GM12878 (cell line): ENCODE data around the gene NAA30. TPM values are rescaled to one million over a fixed set of nuclear protein-coding genes. Genes with fewer than 3 reads are reported as not detected.

Source experiments
- polyA plus RNA-seq, 11 experiments: library from polyadenylated mRNA; depleted of rRNA in 4 of 11; unstranded in 6 of 11; stranded (reverse) in 5 of 11; fragments of >200 nt; fragmentation: Nextera tagmentation in 4 of 11; fragmentation: Illumina TruSeq in 1 of 11; extraction: Ambion mirVana in 4 of 11; extraction: Trizol in 1 of 11; gene quantifications; 1 replicate in 1 of 11; 2 replicates in 10 of 11; pipeline versions ENCODE4 v1.2.1 to v1.2.3, GENCODE V29; 2011 to 2016; ENCODE audit warnings: inconsistent platforms in 2 of 11, missing spikeins in 2 of 11, low read depth in 1 of 11
- total RNA-seq, 4 experiments: library from RNA; depleted of rRNA in 3 of 4; stranded (reverse); fragments of >200 nt in 3 of 4; fragmentation: Illumina TruSeq in 1 of 4; extraction: Trizol in 1 of 4; gene quantifications; 2 replicates each; pipeline versions ENCODE4 v1.2.1 to v1.2.3, GENCODE V29; 2013 to 2021

NAA30 gene
- total and polyA plus RNA-seq, 10 of the 15 experiments (the other 5 are each of a cell fraction or from before 2014, with no cell fraction given): 4.5 to 15.6 (median 10.5) TPM

Other genes starting within 250 kb of the NAA30 start
- 29.8 and 38.7 TPM in 2 replicates for gene EXOC5, start 121.7 kb upstream of the NAA30 start, total RNA-seq (2014; rRNA removed)
- gene EXOC5, start 121.7 kb upstream of the NAA30 start, total RNA-seq (2014; rRNA removed; fragmentation: Illumina TruSeq; extraction: Trizol): 42.8 and 44.7 TPM in 2 replicates
- 56.4 and 61.4 TPM in 2 replicates for gene EXOC5, start 121.7 kb upstream of the NAA30 start, total RNA-seq (2021)
- gene EXOC5, start 121.7 kb upstream of the NAA30 start, polyA plus RNA-seq (2011; rRNA removed): 58.1 and 90.5 TPM in 2 replicates
- 42.5 and 51.5 TPM in 2 replicates for gene EXOC5, start 121.7 kb upstream of the NAA30 start, polyA plus RNA-seq (2014; fragmentation: Illumina TruSeq; extraction: Trizol)
- 10 to 100 TPM; 10.3 to 11.2 TPM for gene EXOC5, start 121.7 kb upstream of the NAA30 start, polyA plus RNA-seq (2014; fragmentation: Nextera tagmentation; extraction: Ambion mirVana)
- gene EXOC5, start 121.7 kb upstream of the NAA30 start, polyA plus RNA-seq (2014; rRNA removed): 21.5 and 32.0 TPM in 2 replicates
- gene EXOC5, start 121.7 kb upstream of the NAA30 start, polyA plus RNA-seq (2016; fragmentation: Nextera tagmentation; extraction: Ambion mirVana): 100 to 1,000 TPM in 1 of 2 experiments, 10 to 100 TPM in 1; 91.5 to 101 TPM
- 23.9 and 29.3 TPM in 2 replicates for gene AP5M1, start 121.6 kb upstream of the NAA30 start, total RNA-seq (2014; rRNA removed)
- 36.0 and 36.3 TPM in 2 replicates for gene AP5M1, start 121.6 kb upstream of the NAA30 start, total RNA-seq (2014; rRNA removed; fragmentation: Illumina TruSeq; extraction: Trizol)
- gene AP5M1, start 121.6 kb upstream of the NAA30 start, total RNA-seq (2021): 37.1 and 39.1 TPM in 2 replicates
- 50.7 and 72.9 TPM in 2 replicates for gene AP5M1, start 121.6 kb upstream of the NAA30 start, polyA plus RNA-seq (2011; rRNA removed)
- gene AP5M1, start 121.6 kb upstream of the NAA30 start, polyA plus RNA-seq (2014; fragmentation: Illumina TruSeq; extraction: Trizol): 39.8 and 46.4 TPM in 2 replicates
- gene AP5M1, start 121.6 kb upstream of the NAA30 start, polyA plus RNA-seq (2014; fragmentation: Nextera tagmentation; extraction: Ambion mirVana): 10 to 100 TPM; 30.1 to 58.7 TPM
- 18.4 and 28.2 TPM in 2 replicates for gene AP5M1, start 121.6 kb upstream of the NAA30 start, polyA plus RNA-seq (2014; rRNA removed)
- gene AP5M1, start 121.6 kb upstream of the NAA30 start, polyA plus RNA-seq (2016; fragmentation: Nextera tagmentation; extraction: Ambion mirVana): 10 to 100 TPM; 58.6 to 66.0 TPM
- gene CCDC198, start 103.3 kb downstream of the NAA30 start, total RNA-seq (2014; rRNA removed): 3.7 and 3.8 TPM in 2 replicates
- gene CCDC198, start 103.3 kb downstream of the NAA30 start, total RNA-seq (2014; rRNA removed; fragmentation: Illumina TruSeq; extraction: Trizol): 2.8 and 3.5 TPM in 2 replicates
- 2.5 and 2.6 TPM in 2 replicates for gene CCDC198, start 103.3 kb downstream of the NAA30 start, total RNA-seq (2021)
- gene CCDC198, start 103.3 kb downstream of the NAA30 start, polyA plus RNA-seq (2011; rRNA removed): 12.5 and 16.4 TPM in 2 replicates
- 3.8 and 8.5 TPM in 2 replicates for gene CCDC198, start 103.3 kb downstream of the NAA30 start, polyA plus RNA-seq (2014; fragmentation: Illumina TruSeq; extraction: Trizol)
- gene CCDC198, start 103.3 kb downstream of the NAA30 start, polyA plus RNA-seq (2014; fragmentation: Nextera tagmentation; extraction: Ambion mirVana): 1 to 10 TPM; 1.3 to 1.9 TPM
- gene CCDC198, start 103.3 kb downstream of the NAA30 start, polyA plus RNA-seq (2014; rRNA removed): 1.6 and 3.1 TPM in 2 replicates
- gene CCDC198, start 103.3 kb downstream of the NAA30 start, polyA plus RNA-seq (2016; fragmentation: Nextera tagmentation; extraction: Ambion mirVana): 1 to 10 TPM; 1.7 to 2.1 TPM